OCI-LY3 (cell line): ENCODE measurements around the gene EHHADH.

Experiments used
- H2AFZ ChIP-seq: fragments of 200-600, 300-600 bp; shearing (Covaris generic); 2 replicates; pipeline ENCODE4 v1.6.0; 2014; ENCODE audit warnings: antibody characterized with exemption, low read depth, low read length
- H3K27ac ChIP-seq: fragments of 200-600, 300-600 bp; sonication (generic); 2 replicates; pipeline ENCODE4 v1.5.1; 2014; ENCODE audit warnings: mild to moderate bottlenecking, low read length, moderate library complexity, mixed read lengths
- H3K27me3 ChIP-seq: fragments of 200-600, 300-600 bp; sonication (generic); 2 replicates; pipeline ENCODE4 v1.6.1; 2014; ENCODE audit warnings: low read depth, low read length, mixed read lengths
- H3K36me3 ChIP-seq: fragments of 200-600, 300-600 bp; sonication (generic); replicated peaks from 2 replicates; pipeline ENCODE3; 2014; ENCODE audit warnings: low read depth, low read length, mixed read lengths
- H3K4me1 ChIP-seq: fragments of 300-600, 200-600 bp; sonication (generic); 2 replicates; pipeline ENCODE4 v1.6.1; 2014; ENCODE audit warnings: low read length, mixed read lengths
- H3K4me2 ChIP-seq: fragments of 200-600, 300-600 bp; sonication (generic); 2 replicates; pipeline ENCODE4 v1.6.1; 2014; ENCODE audit warnings: low read length, mixed read lengths
- H3K4me3 ChIP-seq: fragments of 300-600, 200-600 bp; sonication (generic); 2 replicates; pipeline ENCODE4 v1.5.1; 2014; ENCODE audit warnings: antibody characterized with exemption, mild to moderate bottlenecking, low read length, moderate library complexity
- H3K79me2 ChIP-seq: fragments of 300-600, 200-600 bp; shearing (Covaris generic); 2 replicates; pipeline ENCODE4 v1.6.1; 2014; ENCODE audit warnings: mild to moderate bottlenecking, low read length, mixed read lengths
- H3K9ac ChIP-seq: fragments of 300-600, 200-600 bp; shearing (Covaris generic); 2 replicates; pipeline ENCODE4 v1.6.0; 2014; ENCODE audit warnings: mild to moderate bottlenecking, low read length, moderate library complexity
- H3K9me3 ChIP-seq: fragments of 200-600, 300-600 bp; shearing (Covaris generic); 2 replicates; pipeline ENCODE4 v1.6.1; 2014; ENCODE audit warnings: low read length, mixed read lengths; ENCODE audit not compliant: insufficient read depth
- H4K20me1 ChIP-seq: fragments of 200-600, 300-600 bp; sonication (generic); 2 replicates; pipeline ENCODE4 v1.6.1; 2016; ENCODE audit warnings: low read length, mixed read lengths; ENCODE audit not compliant: insufficient read depth
- EZH2phosphoT487 ChIP-seq: fragments of 200-600 bp; shearing (Covaris generic); IDR thresholded peaks from 2 replicates; pipeline ENCODE4 v1.6.1; 2018; ENCODE audit warnings: antibody characterized with exemption, mixed run types, low read depth
- TF ChIP-seq, protein P1 (sequence below): fragments of 200-600, 300-600 bp; sonication (generic); IDR thresholded peaks from 2 replicates; pipeline ENCODE4 v1.5.1; 2014; ENCODE audit warnings: antibody characterized with exemption, low read length, low read depth

EHHADH gene

DNA sequence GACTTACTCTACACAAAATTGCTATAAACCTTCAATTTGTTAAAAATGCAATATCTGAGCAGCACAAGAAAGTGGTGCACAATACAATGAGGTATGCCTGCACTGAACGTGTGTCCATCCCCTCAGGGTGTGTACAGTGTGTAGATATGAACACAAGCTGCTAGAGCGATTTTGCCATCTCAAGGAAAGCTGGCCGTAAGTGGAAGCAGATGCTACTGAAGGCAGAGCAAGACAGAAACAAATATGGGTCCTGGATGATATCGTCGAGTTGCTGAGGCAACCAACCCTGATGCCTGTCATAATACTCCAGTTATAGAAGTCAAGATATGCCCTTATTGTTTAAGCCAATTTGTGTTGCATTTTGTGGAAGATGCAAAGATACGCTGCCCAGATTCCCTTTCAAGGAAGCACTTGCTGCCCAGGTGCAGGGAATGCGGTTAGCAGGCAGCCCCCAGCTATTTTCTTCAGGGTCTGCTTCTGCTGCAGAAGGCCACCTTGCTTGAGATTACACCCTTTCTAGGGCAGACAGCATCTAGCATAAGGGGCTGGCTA, 25.8 kb upstream of the EHHADH start:
- H3K27me3 ChIP-seq = no peaks in the 10 kb centered on the region
- no peak overlapping the region for H3K9ac ChIP-seq
- TF ChIP-seq, protein P1, sequence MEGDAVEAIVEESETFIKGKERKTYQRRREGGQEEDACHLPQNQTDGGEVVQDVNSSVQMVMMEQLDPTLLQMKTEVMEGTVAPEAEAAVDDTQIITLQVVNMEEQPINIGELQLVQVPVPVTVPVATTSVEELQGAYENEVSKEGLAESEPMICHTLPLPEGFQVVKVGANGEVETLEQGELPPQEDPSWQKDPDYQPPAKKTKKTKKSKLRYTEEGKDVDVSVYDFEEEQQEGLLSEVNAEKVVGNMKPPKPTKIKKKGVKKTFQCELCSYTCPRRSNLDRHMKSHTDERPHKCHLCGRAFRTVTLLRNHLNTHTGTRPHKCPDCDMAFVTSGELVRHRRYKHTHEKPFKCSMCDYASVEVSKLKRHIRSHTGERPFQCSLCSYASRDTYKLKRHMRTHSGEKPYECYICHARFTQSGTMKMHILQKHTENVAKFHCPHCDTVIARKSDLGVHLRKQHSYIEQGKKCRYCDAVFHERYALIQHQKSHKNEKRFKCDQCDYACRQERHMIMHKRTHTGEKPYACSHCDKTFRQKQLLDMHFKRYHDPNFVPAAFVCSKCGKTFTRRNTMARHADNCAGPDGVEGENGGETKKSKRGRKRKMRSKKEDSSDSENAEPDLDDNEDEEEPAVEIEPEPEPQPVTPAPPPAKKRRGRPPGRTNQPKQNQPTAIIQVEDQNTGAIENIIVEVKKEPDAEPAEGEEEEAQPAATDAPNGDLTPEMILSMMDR = no peak
- no peak for TF ChIP-seq EZH2phosphoT487
- no peak overlapping the region for H3K27ac ChIP-seq
- H4K20me1 ChIP-seq = no peaks in the 10 kb centered on the region
- no peak overlapping the region for H2AFZ ChIP-seq
- no peaks in the 10 kb centered on the region for H3K36me3 ChIP-seq
- no peaks in the 10 kb centered on the region for H3K9me3 ChIP-seq
- no peak overlapping the region for H3K4me3 ChIP-seq
- H3K79me2 ChIP-seq = no peaks in the 10 kb centered on the region; the same call in 1 of the 2 replicates
- no peak overlapping the region for H3K4me2 ChIP-seq
- peaks cover 8% of the 10 kb centered on the region; the same call in 1 of the 2 replicates for H3K4me1 ChIP-seq

DNA sequence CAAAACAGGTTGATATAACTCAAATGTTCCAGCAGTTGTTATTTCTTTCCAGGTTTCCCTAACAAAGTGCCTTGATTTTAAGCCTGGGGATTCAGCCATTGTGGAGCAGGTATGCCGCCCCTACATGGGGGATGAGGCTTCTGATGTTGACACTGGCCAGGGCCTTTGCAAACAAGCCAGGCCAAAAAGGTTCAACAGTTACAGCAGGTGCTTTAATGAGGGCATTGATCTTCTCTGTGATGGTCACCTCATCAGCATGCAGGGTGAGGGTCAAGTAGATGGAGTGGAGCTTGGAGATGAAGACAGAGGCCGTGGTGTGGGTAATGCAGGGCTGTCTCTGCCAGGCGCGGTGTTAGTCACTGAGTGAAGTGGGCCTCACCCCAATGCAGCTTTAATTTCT, 22.6 kb upstream of the EHHADH start:
- Histone ChIP-seq H3K27ac (no peak overlapping the region), H3K79me2 (no peaks in the 10 kb centered on the region), H3K4me1 (peaks cover 5% of the 10 kb centered on the region; the same call in 1 of the 2 replicates), H3K27me3 (peaks cover 11% of the 10 kb centered on the region; the same call in 1 of the 2 replicates), H3K4me3 (no peak overlapping the region), H4K20me1 (no peaks in the 10 kb centered on the region), H3K36me3 (no peaks in the 10 kb centered on the region), H3K9me3 (no peaks in the 10 kb centered on the region), H3K4me2 (no peak overlapping the region), H3K9ac (no peak overlapping the region), H2AFZ (no peak overlapping the region)
- TF ChIP-seq, protein P1 = no peak
- no peak for TF ChIP-seq EZH2phosphoT487

DNA sequence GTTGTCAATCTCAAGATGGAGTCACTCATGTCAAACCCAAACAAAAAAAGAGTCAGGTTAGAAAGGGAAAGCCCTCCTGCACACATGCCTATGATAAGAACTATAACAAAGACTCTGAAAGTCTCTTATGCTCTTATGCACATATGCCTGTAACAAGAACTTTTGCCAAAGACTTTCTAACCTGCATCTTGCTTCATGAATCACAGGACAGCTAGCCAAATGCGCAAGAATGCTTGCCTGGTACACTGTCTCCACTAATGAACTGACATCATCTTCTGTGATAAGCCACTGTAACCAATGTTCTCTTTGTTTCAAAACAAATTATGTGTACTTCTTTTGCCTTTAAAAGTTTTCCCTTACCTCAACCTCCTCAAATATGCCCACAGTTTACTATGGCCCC, 18.2 kb upstream of the EHHADH start:
- H3K4me3 ChIP-seq = no peak overlapping the region
- H3K9ac ChIP-seq = no peak overlapping the region
- H3K36me3 ChIP-seq = no peaks in the 10 kb centered on the region
- no peaks in the 10 kb centered on the region for H3K9me3 ChIP-seq
- no peak overlapping the region for H3K4me2 ChIP-seq
- H3K4me1 ChIP-seq = no peaks in the 10 kb centered on the region
- H3K79me2 ChIP-seq = no peaks in the 10 kb centered on the region
- H3K27me3 ChIP-seq = peaks cover 20% of the 10 kb centered on the region
- H3K27ac ChIP-seq = no peak overlapping the region
- no peak overlapping the region for H2AFZ ChIP-seq
- no peak for TF ChIP-seq EZH2phosphoT487
- TF ChIP-seq, protein P1 = no peak
- H4K20me1 ChIP-seq = no peaks in the 10 kb centered on the region

DNA sequence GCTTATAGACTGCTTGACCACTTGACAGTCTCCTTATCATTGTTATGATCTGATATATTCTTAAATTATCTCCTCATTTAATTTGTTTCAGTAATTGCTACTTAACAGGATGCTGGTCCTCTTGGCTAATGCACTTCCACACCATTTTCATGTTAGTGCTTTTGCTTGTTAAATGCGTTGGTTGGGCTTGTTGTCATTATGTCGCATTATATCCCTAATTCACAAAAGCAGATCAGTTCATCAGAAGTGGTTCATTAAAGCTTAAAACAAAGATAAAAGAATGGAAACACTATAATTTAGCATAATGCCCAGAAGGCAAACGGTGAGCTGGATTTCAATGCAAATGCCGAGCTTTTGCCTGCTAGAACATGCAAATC, 17.1 kb upstream of the EHHADH start:
- H3K4me3 ChIP-seq = no peak overlapping the region
- H3K79me2 ChIP-seq = no peaks in the 10 kb centered on the region
- no peak overlapping the region for H2AFZ ChIP-seq
- no peak overlapping the region for H3K4me2 ChIP-seq
- H3K36me3 ChIP-seq = no peaks in the 10 kb centered on the region
- no peak overlapping the region for H3K9ac ChIP-seq
- no peaks in the 10 kb centered on the region for H3K9me3 ChIP-seq
- no peaks in the 10 kb centered on the region for H3K4me1 ChIP-seq
- no peaks in the 10 kb centered on the region for H4K20me1 ChIP-seq
- TF ChIP-seq, protein P1 = no peak
- TF ChIP-seq EZH2phosphoT487 = no peak
- H3K27ac ChIP-seq = no peak overlapping the region
- peaks cover 20% of the 10 kb centered on the region for H3K27me3 ChIP-seq
